ENCODE data around the gene BACE2. TPM values are rescaled to one million over a fixed set of nuclear protein-coding genes. Genes with fewer than 3 reads are reported as not detected.

Gene BACE2
- total and polyA plus RNA-seq, 2 of the 4 experiments (the other 2 are of a cell fraction), result 17.0 to 35.5 TPM

- no peak overlapping the region for H4K5ac ChIP-seq (ENCODE audit: low read depth, low read length)
- H2AK5ac ChIP-seq (ENCODE audit: low read depth, low read length), result no peak overlapping the region
- H4K8ac ChIP-seq (ENCODE audit: low read depth in 2 of 2, low read length in 2 of 2), result no peak overlapping the region
- H3K9me1 ChIP-seq (ENCODE audit: insufficient read depth, low read length), result no peaks in the 10 kb centered on the region
- no peak overlapping the region for H2BK15ac ChIP-seq (ENCODE audit: low read depth, low read length)
- no TSS peak for BruUV-seq (replicated peaks)
- in situ Hi-C loops (cut with MboI; ENCODE audit: low sequenced_read_pairs) (no loop called here), dilution Hi-C loops (cut with HindIII; ENCODE audit: low sequenced_read_pairs, unreplicated experiment) (no loop called here), intact Hi-C loops (cut with micrococcal nuclease) (no loop called here)
- no peaks in the 10 kb centered on the region for H3K79me1 ChIP-seq (ENCODE audit: low read depth in 1 of 2, low read length in 2 of 2)
- DNase-seq, result no peak
- H4K20me1 ChIP-seq (ENCODE audit: insufficient read depth, low read length), result no peaks in the 10 kb centered on the region
- no peaks in the 10 kb centered on the region for H3K27me3 ChIP-seq (ENCODE audit: control insufficient read depth, insufficient read depth, low read length)
- ChIA-PET POLR2A (ENCODE audit: unreplicated experiment) (no interaction called here), CTCF (no interaction called here)
- H3K4ac ChIP-seq (ENCODE audit: low read depth, low read length), result no peak overlapping the region
- no peak overlapping the region for H3K14ac ChIP-seq (replicated peaks; ENCODE audit: low read depth, low read length)
- no peak overlapping the region for H3K56ac ChIP-seq (ENCODE audit: extremely low read depth, insufficient read depth, low read length)
- peaks cover 5% of the 10 kb centered on the region for H3K4me1 ChIP-seq (ENCODE audit: control insufficient read depth, insufficient read depth, low read length)
- no peak for TF ChIP-seq CHD1 (IDR thresholded peaks at IDR 0.05; ENCODE audit: low read depth, low read length)
- TF ChIP-seq NFE2L2 (IDR thresholded peaks at IDR 0.05; ENCODE audit: low read depth, low read length), result no peak
- TF ChIP-seq BHLHE40 (IDR thresholded peaks at IDR 0.05; ENCODE audit: low read depth, low read length), result no peak
- TF ChIP-seq, protein P1, sequence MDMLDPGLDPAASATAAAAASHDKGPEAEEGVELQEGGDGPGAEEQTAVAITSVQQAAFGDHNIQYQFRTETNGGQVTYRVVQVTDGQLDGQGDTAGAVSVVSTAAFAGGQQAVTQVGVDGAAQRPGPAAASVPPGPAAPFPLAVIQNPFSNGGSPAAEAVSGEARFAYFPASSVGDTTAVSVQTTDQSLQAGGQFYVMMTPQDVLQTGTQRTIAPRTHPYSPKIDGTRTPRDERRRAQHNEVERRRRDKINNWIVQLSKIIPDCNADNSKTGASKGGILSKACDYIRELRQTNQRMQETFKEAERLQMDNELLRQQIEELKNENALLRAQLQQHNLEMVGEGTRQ (IDR thresholded peaks at IDR 0.05; ENCODE audit: low read depth, low read length), result no peak
- TF ChIP-seq MXI1 (IDR thresholded peaks at IDR 0.05; ENCODE audit: borderline replicate concordance, low read depth, low read length), result no peak
- TF ChIP-seq FOS (IDR thresholded peaks at IDR 0.05; ENCODE audit: low read depth, low read length), result no peak
- TF ChIP-seq MAFK (IDR thresholded peaks at IDR 0.05; ENCODE audit: low read depth, low read length), result no peak
- TF ChIP-seq CTCF (conservative IDR thresholded peaks at IDR 0.05; ENCODE audit: low read depth, low read length), result no peak
- TF ChIP-seq RFX5 (IDR thresholded peaks at IDR 0.05; ENCODE audit: low read depth, low read length), result no peak
- no peak for TF ChIP-seq SMC3 (IDR thresholded peaks at IDR 0.05; ENCODE audit: low read depth, low read length)
- no peak for TF ChIP-seq RAD21 (IDR thresholded peaks at IDR 0.05; ENCODE audit: low read length)
- no peak for TF ChIP-seq POLR2A (IDR thresholded peaks at IDR 0.05; ENCODE audit: low read depth, low read length)
- TF ChIP-seq RCOR1 (IDR thresholded peaks at IDR 0.05; ENCODE audit: insufficient replicate concordance, low read length), result no peak
- no peak overlapping the region for H3K4me2 ChIP-seq (ENCODE audit: low read depth, low read length)
- H2AK9ac ChIP-seq (replicated peaks; ENCODE audit: low read depth, low read length, poor library complexity), result no peak overlapping the region
- WGBS, 2 experiments (ENCODE audit: extremely low coverage in 2 of 2, insufficient read length in 1 of 2), result 63% methylated on average over 1 of the region's 4 CpGs; no CpG with 5 or more reads in 1 of the 2 experiments
- H3K9ac ChIP-seq (ENCODE audit: low read depth, low read length), result no peak overlapping the region
- no peak for ATAC-seq (ENCODE audit: low read depth)
- no peaks in the 10 kb centered on the region for H3K9me3 ChIP-seq (ENCODE audit: control insufficient read depth, insufficient read depth, low read length)
- H2BK5ac ChIP-seq (ENCODE audit: low read depth, low read length, poor library complexity, severe bottlenecking), result no peak overlapping the region
- H2BK20ac ChIP-seq (ENCODE audit: low read depth, low read length), result no peak overlapping the region
- H3K27ac ChIP-seq (ENCODE audit: insufficient read depth, low read length), result no peak overlapping the region
- H3K4me3 ChIP-seq (ENCODE audit: insufficient read depth, low read depth, low read length), result no peak overlapping the region
- no peaks in the 10 kb centered on the region for H3K36me3 ChIP-seq (ENCODE audit: control insufficient read depth, insufficient read depth, low read length)
- no peak overlapping the region for H2AFZ ChIP-seq (replicated peaks; ENCODE audit: low read length, poor library complexity)
- no peak overlapping the region for H3K23ac ChIP-seq (ENCODE audit: low read depth, low read length)
- no peak overlapping the region for H4K91ac ChIP-seq (ENCODE audit: insufficient read depth, low read depth, low read length)
- H2BK120ac ChIP-seq (ENCODE audit: low read depth, low read length), result no peak overlapping the region
- no peak overlapping the region for H3K18ac ChIP-seq (ENCODE audit: low read depth, low read length)
Measured at GRCh38 chr21:41183575-41183974, 15.6 kb downstream of the BACE2 start.

Data from IMR-90 (cell line).